Measurements from ENCODE around the gene SIX4.

The SIX4 gene

DNA sequence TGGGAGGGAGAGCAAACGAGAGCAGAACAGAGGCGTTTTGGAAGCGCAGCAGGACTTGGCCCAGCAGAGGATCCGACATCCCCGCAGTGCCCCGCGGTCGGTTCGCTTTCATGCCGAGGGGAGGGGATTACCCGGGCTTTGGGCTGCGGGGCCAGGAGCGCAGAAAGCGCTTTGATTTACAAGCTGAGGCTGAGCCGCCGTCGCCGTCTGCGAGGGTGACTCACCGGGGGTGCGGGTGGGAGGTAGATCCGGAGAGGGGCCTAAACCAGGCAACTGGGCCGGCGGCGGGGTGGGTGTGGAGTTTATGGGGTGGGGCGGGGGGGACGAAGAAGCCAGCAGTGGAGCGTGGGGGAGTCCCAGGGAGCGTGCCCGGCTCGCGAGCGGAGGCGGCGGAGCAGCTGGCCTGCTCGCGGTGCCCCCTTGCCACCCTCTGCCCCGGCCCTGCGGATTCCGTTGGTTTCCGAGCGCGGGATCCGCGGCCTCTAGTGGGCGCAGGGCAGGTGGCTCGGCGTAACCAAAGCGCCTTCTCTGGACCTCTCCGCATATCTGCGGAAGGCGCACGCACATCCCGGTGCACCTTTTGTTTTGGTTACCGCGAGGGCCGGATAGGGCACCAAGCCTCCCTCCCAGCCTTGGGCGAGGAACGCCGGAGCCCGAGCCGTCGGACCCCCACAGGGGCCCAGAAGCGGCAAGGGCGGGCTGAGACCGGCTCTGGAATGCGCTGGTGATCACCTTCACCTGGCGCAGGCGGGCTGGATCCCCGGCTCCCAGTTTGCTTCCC, 2.6 kb downstream of the SIX4 start:
- no peak for DNase-seq

GRCh38 chr14:60720962-60721325, 3.2 kb downstream of the SIX4 start:
- DNase-seq = no peak

- no peak for DNase-seq
These were observed 3.8 kb downstream of the SIX4 start for GRCh38 chr14:60720391-60720790.

DNA sequence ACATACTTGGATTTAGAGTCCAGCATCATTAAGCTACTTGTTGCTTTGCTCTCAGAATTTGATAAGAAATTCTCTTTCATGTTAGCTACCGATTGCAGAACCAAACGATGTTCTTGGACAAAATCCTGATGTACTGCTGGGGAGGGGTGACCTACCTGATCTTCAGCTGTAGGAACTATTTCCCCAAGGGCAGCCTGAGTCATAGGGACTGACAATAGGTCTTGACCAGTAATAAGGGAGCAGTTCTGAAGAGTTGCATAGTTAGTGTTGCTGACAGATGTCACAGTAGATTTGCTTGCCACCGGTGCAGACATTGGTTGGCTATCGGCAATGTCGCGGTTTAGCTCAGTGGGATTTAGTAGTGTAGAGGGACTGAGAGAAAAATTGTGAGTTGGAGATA, 10.6 kb downstream of the SIX4 start:
- no peak for DNase-seq

GRCh38 chr14:60710494-60710893, 13.7 kb downstream of the SIX4 start:
- DNase-seq = no peak

DNA sequence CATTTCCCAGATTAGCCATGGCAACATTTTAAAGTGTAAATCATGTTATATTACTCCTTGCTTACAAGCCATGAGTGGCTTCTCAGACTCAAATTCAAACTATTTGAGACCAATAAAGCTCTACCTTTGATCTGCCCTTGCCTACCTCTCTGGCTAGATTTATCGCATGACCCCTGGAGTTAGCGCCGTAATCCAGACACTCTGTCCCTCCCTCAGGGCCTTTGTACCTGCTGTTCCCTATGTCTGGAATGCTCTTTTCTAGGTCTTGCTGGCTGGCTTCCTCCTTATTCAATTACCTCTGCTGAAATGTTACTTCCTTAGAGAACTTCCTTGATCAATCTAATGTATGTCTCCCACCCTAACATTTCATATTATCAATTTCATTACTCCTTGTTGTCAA, 16.3 kb downstream of the SIX4 start:
- DNase-seq = no peak

DNA sequence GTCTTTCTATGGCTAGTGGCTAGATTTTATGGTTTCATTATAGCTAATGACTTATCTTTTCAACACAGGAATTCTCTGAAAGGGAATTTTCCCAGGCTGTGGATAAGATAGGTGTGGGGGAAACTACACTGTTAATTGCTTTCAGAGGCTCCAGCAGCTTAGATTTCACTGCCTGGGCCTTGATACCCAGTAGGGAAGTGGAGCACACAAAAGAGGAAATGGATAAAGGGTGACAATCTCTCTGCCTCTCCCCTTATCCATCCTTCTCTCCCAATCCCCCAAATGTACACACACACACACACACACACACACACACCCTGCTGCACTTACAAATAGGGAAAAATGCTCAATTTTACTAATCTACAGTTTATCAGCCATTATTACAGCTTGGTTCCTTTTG, 19.1 kb downstream of the SIX4 start:
- DNase-seq = no peak

DNA sequence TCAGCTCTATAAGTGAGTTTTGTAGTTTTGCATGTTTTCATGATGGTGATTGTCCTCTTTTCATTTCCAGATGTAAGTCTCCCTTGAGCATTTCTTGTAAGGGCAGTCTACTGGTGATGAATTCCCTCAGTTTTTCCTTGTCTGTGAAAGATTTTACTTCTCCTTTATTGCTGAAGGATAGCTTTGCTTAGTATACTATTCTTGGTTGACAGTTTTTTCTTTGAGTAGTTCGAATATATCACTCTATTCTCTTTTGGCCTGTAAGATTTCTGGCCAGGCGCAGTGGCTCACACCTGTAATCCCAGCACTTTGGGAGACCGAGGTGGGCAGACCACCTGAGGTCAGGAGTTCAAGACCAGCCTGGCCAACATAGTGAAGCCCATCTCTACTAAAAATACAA, 23.6 kb downstream of the SIX4 start:
- DNase-seq = no peak

GRCh38 chr14:60695327-60695726, 28.8 kb downstream of the SIX4 start:
- DNase-seq = no peak

- no peak for DNase-seq
These were observed 32.6 kb downstream of the SIX4 start for GRCh38 chr14:60691383-60692113.

GRCh38 chr14:60686865-60687264, 37.3 kb downstream of the SIX4 start:
- DNase-seq = no peak

DNA sequence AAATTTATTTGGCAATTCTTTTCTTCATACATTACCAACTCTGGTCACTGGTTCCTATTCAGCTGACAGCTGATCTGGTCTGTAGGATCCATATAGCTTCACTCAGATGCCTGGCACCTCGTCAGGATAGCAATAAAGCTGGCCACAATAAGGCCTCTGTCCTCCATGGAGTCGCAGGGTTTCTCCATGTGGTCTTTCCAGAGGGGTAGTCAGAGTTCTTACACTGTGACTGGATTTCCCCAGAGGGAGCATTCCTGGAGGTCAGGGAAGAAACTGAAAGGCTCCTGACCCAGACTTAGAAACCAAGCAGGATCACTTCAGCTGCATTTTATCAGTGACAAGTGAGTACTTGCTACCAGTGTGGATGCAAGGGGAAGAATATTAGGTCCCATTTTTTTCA, 39.9 kb downstream of the SIX4 start:
- DNase-seq = no peak

DNA sequence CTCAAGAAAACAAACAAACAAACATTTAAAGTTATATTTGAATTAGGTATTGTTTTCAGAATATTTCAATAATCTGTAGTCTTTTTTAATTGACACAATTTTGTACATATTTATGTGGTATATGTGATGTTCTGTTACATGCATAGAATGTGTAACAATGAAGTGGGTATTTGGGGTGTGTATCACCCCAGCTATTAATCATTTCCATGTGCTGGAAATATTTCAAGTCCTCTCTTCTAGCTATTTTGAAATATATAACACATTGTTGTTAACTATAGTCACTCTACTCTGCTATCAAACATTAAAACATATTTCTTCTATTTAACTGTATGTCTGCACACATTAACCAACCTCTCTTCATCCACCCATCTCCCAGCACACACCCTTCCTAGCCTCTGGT, 42.9 kb downstream of the SIX4 start:
- no peak for DNase-seq

DNA sequence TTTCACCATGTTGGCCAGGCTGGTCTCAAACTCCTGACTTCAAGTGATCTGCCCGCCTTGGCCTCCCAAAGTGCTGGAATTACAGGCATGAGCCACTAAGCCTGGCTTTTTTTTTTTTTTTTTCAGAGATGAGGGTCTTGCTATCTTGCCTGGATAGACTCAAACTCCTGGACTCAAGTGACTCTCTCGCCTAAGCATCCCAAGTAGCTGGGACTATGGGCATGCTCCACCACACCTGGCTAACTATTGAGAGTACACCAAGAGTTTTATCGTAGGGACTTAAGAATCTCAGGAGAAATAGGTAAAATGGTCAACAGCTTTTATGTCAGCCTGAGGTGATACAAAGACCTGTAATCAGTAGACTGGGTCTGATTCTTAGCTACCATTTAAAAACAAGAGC, 43.6 kb downstream of the SIX4 start:
- DNase-seq = no peak

DNA sequence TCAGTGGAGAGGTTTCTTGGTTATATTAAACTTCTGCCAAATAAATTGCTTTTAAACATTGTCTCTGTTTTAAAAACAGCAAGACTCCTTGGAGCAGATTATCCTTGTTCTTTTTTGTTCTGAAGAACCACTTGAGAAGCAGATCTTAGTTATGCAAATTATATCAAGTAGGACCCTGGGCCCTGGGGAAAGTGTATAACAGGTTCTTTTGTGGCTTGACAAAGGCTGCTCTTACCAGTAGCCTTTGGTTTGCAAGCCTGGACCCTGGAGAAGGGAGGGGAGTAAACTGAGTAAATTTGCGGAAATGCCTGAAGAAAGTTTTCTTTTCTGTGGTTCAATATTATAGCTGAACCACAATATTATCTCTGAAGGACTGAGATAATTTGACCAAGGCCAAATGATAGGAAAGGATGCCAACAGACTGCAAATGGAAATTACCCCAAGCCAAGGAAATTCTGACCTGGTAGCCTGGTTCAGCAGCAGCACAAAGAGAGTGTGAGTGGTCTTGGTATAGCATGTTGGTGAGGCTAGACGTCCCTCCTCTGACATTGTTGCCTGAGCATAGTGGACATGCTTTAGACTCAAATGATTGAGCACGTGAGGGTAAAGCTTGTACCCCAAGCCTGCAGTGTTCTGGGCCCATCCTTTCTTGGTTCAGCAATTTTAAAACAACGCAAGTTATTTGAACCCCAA, 44.4 kb downstream of the SIX4 start:
- no peak for DNase-seq

DNA sequence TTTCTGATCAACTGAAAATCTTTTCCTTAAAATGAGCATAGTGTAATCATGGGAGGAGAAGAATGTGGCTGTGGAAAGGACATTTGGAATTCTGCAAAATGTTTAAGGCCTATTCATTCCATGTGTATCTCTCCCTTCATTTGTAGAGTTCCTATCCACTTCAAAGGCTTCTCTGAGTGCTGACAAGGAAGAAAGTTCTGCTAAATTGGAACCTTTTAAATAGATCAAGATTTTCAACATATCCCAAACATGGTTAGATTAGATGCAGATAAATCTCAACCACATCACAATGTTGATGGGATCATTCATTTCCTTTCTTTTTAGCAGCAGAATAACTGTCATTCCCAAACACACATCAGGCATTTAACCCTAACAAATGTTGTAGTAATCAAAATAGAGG, 46.5 kb downstream of the SIX4 start:
- DNase-seq = no peak

DNA sequence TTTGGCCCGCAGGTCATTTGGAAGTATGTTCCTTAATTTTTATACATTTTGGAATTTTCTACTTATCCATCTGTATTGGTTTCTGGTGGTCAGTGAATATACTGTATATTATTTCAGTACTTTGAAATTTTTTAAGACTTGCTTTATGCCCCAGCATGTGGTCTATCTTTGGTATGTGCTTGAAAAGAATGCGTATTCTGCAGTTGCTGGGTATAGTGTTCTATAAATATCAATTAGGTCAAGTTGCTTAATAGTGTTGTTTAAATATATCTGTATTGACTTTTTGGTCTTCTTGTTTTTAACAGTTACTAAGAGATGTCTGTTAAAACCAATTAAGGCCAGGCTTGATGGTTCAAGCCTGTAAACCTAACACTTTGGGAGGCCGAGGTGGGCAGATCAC, 53.2 kb downstream of the SIX4 start:
- no peak for DNase-seq

- no peak for DNase-seq
These were observed 55.6 kb downstream of the SIX4 start for GRCh38 chr14:60668431-60669112.

GRCh38 chr14:60665177-60665550, 59.0 kb downstream of the SIX4 start:
- no peak for DNase-seq

GRCh38 chr14:60662982-60663381, 61.2 kb downstream of the SIX4 start:
- no peak for DNase-seq

GRCh38 chr14:60661721-60662120, 62.4 kb downstream of the SIX4 start:
- no peak for DNase-seq

Data from cortex of kidney (tissue), 1 donor.